Stimulated activated CD8-positive, alpha-beta memory T cell treated with anti-CD3 and anti-CD28 coated beads, Interleukin-4, amount 100 ng/mL, for 48 hours (primary cell): ENCODE measurements around the gene COL4A1.

ENCODE experiments used
- DNase-seq: peaks from one replicate; pipeline ENCODE4 v3.0.0-alpha.2; 2020

The COL4A1 gene

GRCh38 chr13:110213461-110214074 lies 93.4 kb downstream of the COL4A1 start:
- DNase-seq = no peak

GRCh38 chr13:110212529-110212928 lies 94.4 kb downstream of the COL4A1 start:
- no peak for DNase-seq

- no peak for DNase-seq
Measured at GRCh38 chr13:110211735-110212134, 95.2 kb downstream of the COL4A1 start.

GRCh38 chr13:110211046-110211445 lies 95.9 kb downstream of the COL4A1 start:
- DNase-seq = no peak

GRCh38 chr13:110210604-110210985 lies 96.4 kb downstream of the COL4A1 start:
- DNase-seq = no peak

GRCh38 chr13:110209950-110210603 lies 96.9 kb downstream of the COL4A1 start:
- no peak for DNase-seq

- DNase-seq = no peak
Measured at GRCh38 chr13:110208116-110208515, 98.8 kb downstream of the COL4A1 start.

- DNase-seq = no peak
Measured at GRCh38 chr13:110206996-110207395, 100.0 kb downstream of the COL4A1 start.

- no peak for DNase-seq
Measured at GRCh38 chr13:110206185-110206584, 100.8 kb downstream of the COL4A1 start.

GRCh38 chr13:110201114-110201513 lies 105.8 kb downstream of the COL4A1 start:
- DNase-seq = no peak

GRCh38 chr13:110200276-110200870 lies 106.6 kb downstream of the COL4A1 start:
- DNase-seq = no peak

GRCh38 chr13:110199046-110199831 lies 107.7 kb downstream of the COL4A1 start:
- DNase-seq = no peak

GRCh38 chr13:110197471-110197870 lies 109.5 kb downstream of the COL4A1 start:
- DNase-seq = no peak

- DNase-seq = no peak
Measured at GRCh38 chr13:110197026-110197425, 109.9 kb downstream of the COL4A1 start.

GRCh38 chr13:110195547-110196485 lies 111.1 kb downstream of the COL4A1 start:
- no peak for DNase-seq

- no peak for DNase-seq
Measured at GRCh38 chr13:110194451-110194850, 112.5 kb downstream of the COL4A1 start.

GRCh38 chr13:110193491-110193890 lies 113.5 kb downstream of the COL4A1 start:
- DNase-seq = no peak

GRCh38 chr13:110192472-110192871 lies 114.5 kb downstream of the COL4A1 start:
- DNase-seq = no peak

GRCh38 chr13:110187641-110188161 lies 119.3 kb downstream of the COL4A1 start:
- DNase-seq = no peak

- DNase-seq = no peak
Measured at GRCh38 chr13:110186231-110186855, 120.6 kb downstream of the COL4A1 start.

GRCh38 chr13:110185696-110186095 lies 121.3 kb downstream of the COL4A1 start:
- no peak for DNase-seq

- no peak for DNase-seq
Measured at GRCh38 chr13:110183910-110184309, 123.0 kb downstream of the COL4A1 start.
